Central memory CD8-positive, alpha-beta T cell (primary cell): Measurements from ENCODE around the gene CSRP1.

ENCODE experiments used
- ATAC-seq: fragments of 150-1000 bp; cut with Tn5 transposase; replicated peaks from 2 replicates; pipeline ENCODE4 v1.10.0; 2022; ENCODE audit warnings: mild to moderate bottlenecking, moderate FRiP score, moderate number of reproducible peaks; ENCODE audit not compliant: poor library complexity, severe bottlenecking; ENCODE audit errors: extremely low read depth
- DNase-seq, 2 donors: peaks; one replicate each; pipeline ENCODE4 v3.0.0; 2021; ENCODE audit warnings: low spot score in 2 of 2
- H3K27ac Mint-ChIP-seq: one replicate; pipeline ENCODE4 v1.8.0; 2022; ENCODE audit warnings: low read depth, mild to moderate bottlenecking, moderate library complexity, mixed read lengths
- H3K27me3 Mint-ChIP-seq: one replicate; pipeline ENCODE4 v1.8.0; 2022; ENCODE audit warnings: mixed read lengths
- H3K36me3 Mint-ChIP-seq: one replicate; pipeline ENCODE4 v1.8.0; 2022; ENCODE audit warnings: mild to moderate bottlenecking, moderate library complexity, mixed read lengths; ENCODE audit not compliant: insufficient read depth
- H3K4me1 Mint-ChIP-seq: one replicate; pipeline ENCODE4 v1.8.0; 2022; ENCODE audit warnings: mixed read lengths
- H3K4me3 Mint-ChIP-seq: one replicate; pipeline ENCODE4 v1.8.0; 2022; ENCODE audit warnings: mild to moderate bottlenecking, moderate library complexity, mixed read lengths
- H3K9me3 Mint-ChIP-seq: one replicate; pipeline ENCODE4 v1.8.0; 2022; ENCODE audit warnings: mixed read lengths

The CSRP1 gene

DNA sequence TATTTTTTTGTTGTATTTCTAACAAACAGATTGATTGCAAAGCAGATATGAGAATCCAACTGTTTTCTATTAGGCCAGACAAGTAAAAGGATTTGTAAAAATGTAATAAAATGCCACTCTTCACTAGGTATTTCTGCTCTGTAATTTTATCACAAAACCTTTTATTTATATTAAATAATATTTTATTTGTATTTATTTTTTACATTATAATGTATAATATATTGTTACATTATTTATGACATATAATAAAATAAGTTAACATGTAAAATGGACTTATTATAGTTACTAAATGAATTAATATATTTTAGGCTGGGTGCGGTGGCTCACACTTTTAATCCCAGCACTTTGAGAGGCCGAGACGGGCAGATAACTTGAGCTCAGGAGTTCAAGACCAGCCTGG lies 72.7 kb downstream of the CSRP1 start:
- H3K4me1 Mint-ChIP-seq, result no peaks in the 10 kb centered on the region
- H3K27me3 Mint-ChIP-seq, result peaks cover 51% of the 10 kb centered on the region
- DNase-seq (no peak), ATAC-seq (no peak)
- no peak overlapping the region for H3K4me3 Mint-ChIP-seq
- H3K9me3 Mint-ChIP-seq, result no peaks in the 10 kb centered on the region
- peaks cover 8% of the 10 kb centered on the region for H3K36me3 Mint-ChIP-seq
- no peak overlapping the region for H3K27ac Mint-ChIP-seq

DNA sequence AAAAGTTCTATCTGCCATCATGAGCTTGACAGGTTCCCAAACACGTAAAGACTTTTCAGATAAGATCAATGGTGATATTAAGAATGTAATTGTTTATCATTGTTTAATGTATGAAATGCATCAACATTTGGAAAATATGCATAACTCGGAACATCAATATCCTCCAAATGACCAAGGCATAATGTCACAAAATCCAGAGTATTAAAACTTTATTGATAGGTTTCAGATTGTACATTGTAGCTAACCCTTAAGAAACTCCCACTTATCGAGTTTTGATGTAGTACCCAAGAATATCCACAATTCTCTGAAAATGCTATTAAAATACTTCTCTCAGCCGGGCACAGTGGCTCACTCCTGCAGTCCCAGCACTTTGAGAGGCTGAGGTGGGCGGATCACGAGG lies 73.3 kb downstream of the CSRP1 start:
- DNase-seq, result no peak
- Mint-ChIP-seq H3K36me3 (peaks cover 8% of the 10 kb centered on the region), H3K27me3 (peaks cover 56% of the 10 kb centered on the region), H3K9me3 (no peaks in the 10 kb centered on the region), H3K27ac (no peak overlapping the region), H3K4me3 (no peak overlapping the region), H3K4me1 (no peaks in the 10 kb centered on the region)
- ATAC-seq, result no peak
